Measurements from ENCODE around the gene ABCB6.

DNA sequence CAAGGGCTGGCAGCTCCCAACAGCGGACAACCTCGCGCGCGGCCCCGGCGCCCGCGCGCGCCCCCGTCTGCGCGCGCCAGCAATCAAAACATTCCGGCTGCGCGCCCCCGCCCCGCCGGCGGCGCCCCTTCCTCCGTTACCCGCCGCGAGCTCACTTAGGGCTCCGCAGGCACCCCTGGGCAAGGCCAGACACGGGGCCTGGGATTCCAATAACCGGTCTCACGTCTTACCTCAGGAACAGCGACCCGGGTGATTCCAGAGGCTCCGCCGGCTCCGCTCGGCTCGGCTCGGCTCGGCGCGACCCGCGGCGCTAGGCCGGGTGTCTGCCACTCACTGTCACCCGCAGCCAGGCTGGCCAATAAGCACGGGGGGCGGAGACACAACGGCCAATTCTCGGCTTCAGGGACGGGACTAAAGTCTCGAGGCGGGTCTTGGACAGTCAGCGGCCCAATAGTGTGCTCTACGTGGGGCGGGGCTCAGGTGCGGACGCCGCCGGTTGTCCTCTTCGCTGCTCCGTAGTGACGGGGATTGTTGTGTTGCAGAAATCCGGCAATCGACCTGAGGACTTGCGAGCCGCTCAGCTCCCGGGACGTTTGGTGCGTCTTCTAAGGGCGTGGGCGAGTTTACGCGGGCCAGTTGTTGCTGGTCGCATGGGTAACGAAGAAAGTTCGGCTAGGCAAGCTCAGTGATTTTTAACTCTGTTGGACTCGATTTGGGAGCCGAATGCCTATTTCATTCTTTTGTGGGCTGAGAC is 10.7 kb upstream of the ABCB6 start, which contains the start of the genes ANKZF1 and ATG9A:
- TF ChIP-seq, protein P1, sequence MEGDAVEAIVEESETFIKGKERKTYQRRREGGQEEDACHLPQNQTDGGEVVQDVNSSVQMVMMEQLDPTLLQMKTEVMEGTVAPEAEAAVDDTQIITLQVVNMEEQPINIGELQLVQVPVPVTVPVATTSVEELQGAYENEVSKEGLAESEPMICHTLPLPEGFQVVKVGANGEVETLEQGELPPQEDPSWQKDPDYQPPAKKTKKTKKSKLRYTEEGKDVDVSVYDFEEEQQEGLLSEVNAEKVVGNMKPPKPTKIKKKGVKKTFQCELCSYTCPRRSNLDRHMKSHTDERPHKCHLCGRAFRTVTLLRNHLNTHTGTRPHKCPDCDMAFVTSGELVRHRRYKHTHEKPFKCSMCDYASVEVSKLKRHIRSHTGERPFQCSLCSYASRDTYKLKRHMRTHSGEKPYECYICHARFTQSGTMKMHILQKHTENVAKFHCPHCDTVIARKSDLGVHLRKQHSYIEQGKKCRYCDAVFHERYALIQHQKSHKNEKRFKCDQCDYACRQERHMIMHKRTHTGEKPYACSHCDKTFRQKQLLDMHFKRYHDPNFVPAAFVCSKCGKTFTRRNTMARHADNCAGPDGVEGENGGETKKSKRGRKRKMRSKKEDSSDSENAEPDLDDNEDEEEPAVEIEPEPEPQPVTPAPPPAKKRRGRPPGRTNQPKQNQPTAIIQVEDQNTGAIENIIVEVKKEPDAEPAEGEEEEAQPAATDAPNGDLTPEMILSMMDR (IDR thresholded peaks at IDR 0.05), result no peak
- TF ChIP-seq POLR2AphosphoS5 (IDR thresholded peaks at IDR 0.05; ENCODE audit: insufficient read depth in 1 of 2, low read depth in 1 of 2), result peak; percentile 85 to 94

Data from vagina (tissue), 2 donors.